Chondrocyte (in vitro differentiated cells): Measurements from ENCODE around the gene HDGF. TPM values are rescaled to one million over a fixed set of nuclear protein-coding genes. Genes with fewer than 3 reads are reported as not detected.
A peak's percentile ranks its signal among the peaks of the same experiment; 100 is the strongest.

Source experiments
- DNase-seq: peaks from one replicate; pipeline ENCODE4 v3.0.0; 2021; ENCODE audit warnings: mixed read lengths, low spot score
- H3K27ac Mint-ChIP-seq: one replicate; pipeline ENCODE4 v1.8.0; 2021; ENCODE audit warnings: mild to moderate bottlenecking, moderate library complexity, mixed read lengths; ENCODE audit not compliant: unreplicated experiment
- H3K27me3 Mint-ChIP-seq: 2 replicates; pipeline ENCODE4 v1.8.0; 2021; ENCODE audit warnings: low read depth, mixed read lengths
- H3K36me3 Mint-ChIP-seq: 2 replicates; pipeline ENCODE4 v1.8.0; 2021; ENCODE audit warnings: low read depth, mixed read lengths
- H3K4me1 Mint-ChIP-seq: 2 replicates; pipeline ENCODE4 v1.8.0; 2021; ENCODE audit warnings: low read depth, mild to moderate bottlenecking, mixed read lengths
- H3K4me3 Mint-ChIP-seq: one replicate; pipeline ENCODE4 v1.8.0; 2021; ENCODE audit warnings: mild to moderate bottlenecking, moderate library complexity, mixed read lengths; ENCODE audit not compliant: unreplicated experiment
- H3K9me3 Mint-ChIP-seq: 2 replicates; pipeline ENCODE4 v1.8.0; 2021; ENCODE audit warnings: low read depth, mixed read lengths
- CTCF ChIP-seq: fragments of 200-600 bp; sonication (generic); IDR thresholded peaks from 2 replicates; pipeline ENCODE4 v1.5.0; 2021; ENCODE audit warnings: antibody characterized with exemption, mild to moderate bottlenecking, moderate library complexity
- total RNA-seq: library from RNA; stranded (reverse); gene quantifications from 3 replicates; pipeline ENCODE4 v1.2.1, GENCODE V29; 2021

HDGF gene
- total RNA-seq, 1 donor from 2014 or later, result 136 TPM

- H3K36me3 Mint-ChIP-seq, result peaks cover 8% of the 10 kb centered on the region
- no peak overlapping the region for H3K4me3 Mint-ChIP-seq
- DNase-seq, result no peak
- TF ChIP-seq CTCF, result no peak
- H3K9me3 Mint-ChIP-seq, result no peaks in the 10 kb centered on the region
- peaks cover 12% of the 10 kb centered on the region for H3K4me1 Mint-ChIP-seq
- no peak overlapping the region for H3K27ac Mint-ChIP-seq
- no peaks in the 10 kb centered on the region for H3K27me3 Mint-ChIP-seq
Measured at GRCh38 chr1:156717351-156717750, 34.1 kb downstream of the HDGF start.

- Mint-ChIP-seq H3K27me3 (no peaks in the 10 kb centered on the region), H3K27ac (no peak overlapping the region), H3K4me3 (no peak overlapping the region), H3K4me1 (peaks cover 36% of the 10 kb centered on the region), H3K9me3 (no peaks in the 10 kb centered on the region), H3K36me3 (peaks cover 2% of the 10 kb centered on the region)
- no peak for TF ChIP-seq CTCF
- no peak for DNase-seq
Measured at GRCh38 chr1:156714830-156715229, 36.6 kb downstream of the HDGF start.

GRCh38 chr1:156712626-156713025 is 38.8 kb downstream of the HDGF start:
- H3K9me3 Mint-ChIP-seq, result no peaks in the 10 kb centered on the region
- peaks cover 2% of the 10 kb centered on the region for H3K36me3 Mint-ChIP-seq
- peaks cover 58% of the 10 kb centered on the region for H3K4me1 Mint-ChIP-seq
- no peak for DNase-seq
- H3K4me3 Mint-ChIP-seq, result no peak overlapping the region
- peak overlapping the region; percentile 36 for H3K27ac Mint-ChIP-seq
- H3K27me3 Mint-ChIP-seq, result no peaks in the 10 kb centered on the region
- no peak for TF ChIP-seq CTCF

- no peak for TF ChIP-seq CTCF
- peak overlapping the region; percentile 79 for H3K27ac Mint-ChIP-seq
- peaks cover 71% of the 10 kb centered on the region for H3K4me1 Mint-ChIP-seq
- no peaks in the 10 kb centered on the region for H3K9me3 Mint-ChIP-seq
- no peaks in the 10 kb centered on the region for H3K36me3 Mint-ChIP-seq
- DNase-seq, result no peak
- H3K27me3 Mint-ChIP-seq, result no peaks in the 10 kb centered on the region
- no peak overlapping the region for H3K4me3 Mint-ChIP-seq
Measured at GRCh38 chr1:156711011-156711817, 40.3 kb downstream of the HDGF start.

GRCh38 chr1:156709757-156710489 is 41.6 kb downstream of the HDGF start:
- Mint-ChIP-seq H3K4me3 (no peak overlapping the region), H3K27me3 (no peaks in the 10 kb centered on the region), H3K27ac (peak overlapping the region; percentile 62), H3K4me1 (peaks cover 80% of the 10 kb centered on the region), H3K36me3 (no peaks in the 10 kb centered on the region), H3K9me3 (no peaks in the 10 kb centered on the region)
- peak; percentile 95 for DNase-seq
- peak; percentile 22 for TF ChIP-seq CTCF
